Right forelimb (tissue), 1 donor: ENCODE measurements around the gene PRKCQ.

ENCODE experiments used
- DNase-seq: peaks from one replicate; pipeline ENCODE4 v3.0.0-alpha.2; 2018

The PRKCQ gene

DNA sequence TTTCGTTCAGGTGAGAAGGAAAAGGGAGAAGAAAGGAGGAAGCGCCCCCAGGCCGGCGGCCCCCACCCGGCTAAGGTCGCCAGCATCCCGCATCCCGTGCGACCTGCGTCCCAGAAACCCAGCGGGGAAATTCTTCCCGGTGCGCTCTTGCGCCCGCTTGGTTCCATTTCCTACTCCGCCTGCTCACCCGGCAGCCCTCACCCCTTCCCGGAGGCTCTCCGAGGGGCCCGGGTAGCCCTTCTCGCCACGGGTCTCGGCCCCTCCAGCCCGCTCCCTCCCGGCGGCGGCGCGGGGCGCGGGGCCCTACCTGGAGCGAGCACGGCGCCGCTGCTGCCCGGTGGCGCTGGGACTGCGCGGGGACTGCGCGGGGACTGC is at the start of gene PRKCQ:
Gene PRKCQ, minus strand, starts transcription at position 373 of the 375 bp plus-strand sequence. CDS start 65,141 bp downstream, outside the sequence.
- no peak for DNase-seq

DNA sequence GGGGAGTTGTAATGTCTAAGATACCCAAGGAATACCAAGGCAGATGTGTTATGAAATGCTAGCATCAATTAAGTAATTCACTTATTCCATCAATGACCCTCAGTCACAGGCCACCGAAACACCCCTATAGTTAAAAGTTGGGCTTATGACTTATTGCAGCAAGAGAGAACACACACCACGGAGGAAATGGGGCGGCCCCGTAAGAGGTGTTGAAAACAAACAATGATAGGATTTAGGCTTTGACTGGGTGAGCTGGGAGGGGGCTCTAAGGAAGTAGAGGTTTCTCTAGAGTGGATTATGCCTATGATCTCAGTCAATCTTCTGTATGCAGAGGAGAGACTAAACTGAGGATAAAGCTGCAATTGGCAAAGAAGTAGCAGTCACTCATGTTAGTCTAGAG is 45.4 kb upstream of the PRKCQ start:
- no peak for DNase-seq

DNA sequence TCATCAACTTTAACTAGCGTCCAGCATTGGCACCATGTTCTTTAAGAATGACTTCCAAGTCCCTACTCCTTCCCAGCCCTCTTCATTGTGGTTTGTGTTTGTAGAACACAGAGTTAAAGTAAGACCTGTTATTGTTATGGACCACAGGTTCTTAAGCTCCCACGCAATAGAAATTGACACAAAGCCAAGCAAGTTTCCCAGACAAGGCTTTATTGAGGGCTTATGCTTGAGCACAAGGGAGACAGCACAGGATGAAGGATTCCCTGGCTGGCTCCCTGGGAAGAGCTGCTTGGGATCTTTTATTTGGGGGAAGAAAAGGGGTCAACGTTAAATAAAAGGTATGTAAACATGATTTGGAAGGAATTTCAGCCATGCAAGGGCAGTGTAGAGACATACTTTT is 44.3 kb upstream of the PRKCQ start:
- no peak for DNase-seq

DNA sequence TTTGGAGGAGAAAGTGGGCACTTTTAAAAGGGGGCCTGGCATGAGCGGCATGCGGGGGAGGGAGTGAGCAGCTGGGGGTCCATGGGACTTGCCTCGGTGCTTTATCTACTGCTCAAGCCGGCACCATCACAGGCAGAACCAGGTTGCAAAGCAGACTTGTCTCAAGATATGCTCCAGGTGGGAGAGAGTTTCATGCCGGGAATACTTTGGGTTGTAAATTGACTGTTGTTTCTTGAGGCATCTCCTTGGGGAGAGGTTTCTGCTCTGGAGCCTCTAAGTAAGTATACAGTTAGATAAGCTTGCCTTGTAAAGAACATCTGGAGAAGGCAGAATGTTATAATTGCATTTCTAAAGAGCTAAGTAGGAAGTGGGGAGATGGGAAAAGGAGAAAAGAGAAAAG is 42.8 kb upstream of the PRKCQ start:
- no peak for DNase-seq

DNA sequence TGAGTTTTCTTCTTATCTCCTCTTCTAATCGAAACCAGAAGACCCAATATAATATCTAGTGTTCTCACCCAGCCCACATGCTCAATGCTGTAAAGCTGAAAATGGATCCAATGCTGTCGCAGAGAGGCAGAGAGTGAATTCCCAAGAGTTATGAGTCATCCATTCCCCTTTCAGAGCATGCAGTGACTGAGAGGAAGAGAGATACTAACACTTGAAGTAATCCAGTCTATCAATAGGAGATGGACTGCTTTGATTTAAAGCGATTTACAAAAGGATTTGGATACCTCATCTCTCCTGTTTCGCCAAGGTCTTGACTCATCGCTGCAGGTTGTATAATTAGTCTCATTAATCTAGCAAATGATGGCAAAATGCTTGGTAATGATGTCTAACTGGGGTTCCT is 41.5 kb upstream of the PRKCQ start:
- no peak for DNase-seq

DNA sequence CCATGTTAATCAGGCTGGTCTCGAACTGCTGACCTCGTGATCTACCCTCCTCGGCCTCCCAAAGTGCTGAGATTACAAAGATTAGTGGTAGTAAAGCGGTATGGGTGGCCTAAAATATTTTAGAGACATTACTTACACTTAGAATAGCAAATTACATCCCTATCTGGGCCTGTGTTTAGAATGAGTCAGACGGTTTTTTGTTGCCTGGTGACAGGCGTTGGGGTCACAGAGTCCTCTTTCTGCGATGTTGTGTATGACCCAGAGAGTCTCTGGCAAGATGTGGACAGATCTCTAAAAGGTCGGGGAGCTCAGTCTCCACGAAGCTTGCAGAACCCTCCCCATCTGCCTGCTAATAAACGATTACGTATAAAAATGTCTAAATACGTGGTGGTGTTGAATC is 39.6 kb upstream of the PRKCQ start:
- no peak for DNase-seq

DNA sequence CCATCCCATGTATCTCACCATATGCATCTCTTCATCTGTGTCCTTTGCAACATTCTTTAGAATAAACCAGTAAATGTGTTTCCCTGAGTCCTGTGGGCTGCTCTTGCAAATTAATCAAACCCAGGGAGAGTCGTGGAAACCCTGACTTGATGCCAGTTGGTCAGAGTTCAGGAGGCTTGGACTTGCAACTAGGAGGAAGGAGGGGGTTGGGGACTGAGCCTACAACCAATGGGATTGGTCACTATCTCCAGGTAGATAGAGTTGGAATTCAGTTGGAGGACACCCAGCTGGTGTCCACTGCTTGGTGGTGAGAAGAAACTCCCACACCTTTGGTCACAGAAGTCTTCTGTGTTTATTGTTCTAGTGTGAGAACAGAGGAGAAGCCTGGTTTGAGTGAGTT is 38.3 kb upstream of the PRKCQ start:
- DNase-seq: no peak

DNA sequence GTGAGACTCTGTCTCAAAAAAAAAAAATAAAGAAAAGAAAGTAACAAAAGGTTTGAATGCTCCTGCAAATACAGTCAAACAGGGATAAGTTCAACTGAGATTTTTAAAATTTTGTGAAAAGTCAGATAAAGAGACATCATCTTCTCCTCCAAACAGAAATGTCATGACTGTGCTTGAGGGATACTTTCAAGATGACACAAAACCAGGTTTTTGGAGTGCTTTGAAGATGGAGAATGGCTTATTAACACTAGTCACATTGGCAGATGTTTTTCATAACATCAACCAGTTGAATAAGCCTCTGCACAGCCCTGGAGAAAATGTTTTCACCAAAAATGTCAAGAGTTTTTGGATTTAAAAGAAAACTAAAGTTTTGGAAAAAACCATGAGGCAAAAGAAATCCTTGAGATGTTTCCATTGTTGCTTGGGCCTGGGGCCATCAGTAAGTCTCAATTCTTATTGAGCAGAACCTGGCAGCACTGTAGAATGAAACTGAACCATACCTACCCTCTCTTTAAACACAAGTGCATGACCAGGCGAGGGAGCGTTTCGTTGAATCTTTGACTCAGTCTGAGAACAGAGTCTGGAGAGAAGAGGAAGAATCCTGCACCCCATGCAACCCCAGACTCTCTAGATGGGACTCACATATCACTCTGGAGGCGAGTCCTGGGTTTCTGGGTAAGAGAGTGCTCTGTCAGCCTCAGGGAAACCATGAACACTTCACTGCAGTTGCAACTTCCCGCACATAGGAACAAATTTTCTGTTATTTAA is 37.4 kb upstream of the PRKCQ start:
- DNase-seq: no peak

DNA sequence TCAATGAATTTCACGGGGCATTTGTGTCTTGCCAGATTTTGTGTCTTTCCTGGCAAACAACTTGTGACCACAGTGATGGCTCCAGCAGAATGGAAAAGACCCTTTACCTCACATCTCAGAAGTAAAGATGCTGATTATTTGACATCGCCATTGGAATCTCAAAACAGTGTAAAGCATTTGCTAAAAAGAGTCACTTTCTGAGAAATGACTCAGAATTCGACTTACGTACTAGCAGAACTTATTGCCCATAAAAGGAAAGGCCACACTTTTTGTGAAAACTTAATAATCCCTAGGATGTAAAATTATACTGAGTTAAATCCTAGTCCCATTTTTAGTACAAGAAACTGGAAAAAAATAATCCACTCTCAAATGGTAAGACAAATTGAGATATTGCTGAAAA is 35.9 kb upstream of the PRKCQ start:
- DNase-seq: no peak

DNA sequence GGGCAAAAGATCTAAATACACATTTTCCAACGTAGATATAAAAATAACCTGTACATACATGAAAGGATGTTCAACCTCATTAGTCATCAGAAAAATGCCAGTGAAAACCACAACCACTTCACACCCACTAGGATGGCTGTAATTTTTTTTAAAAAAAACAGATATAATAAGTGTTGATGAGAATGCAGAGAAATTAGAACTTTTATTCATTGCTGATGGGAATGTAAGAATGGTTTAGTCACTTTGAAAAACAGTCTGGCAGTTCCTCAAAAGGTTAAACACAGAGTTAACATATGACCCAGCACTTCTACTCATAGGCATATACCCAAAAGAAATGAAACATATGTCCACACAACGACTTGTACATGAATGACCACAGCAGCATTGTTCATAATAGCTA is 32.3 kb upstream of the PRKCQ start:
- no peak for DNase-seq

DNA sequence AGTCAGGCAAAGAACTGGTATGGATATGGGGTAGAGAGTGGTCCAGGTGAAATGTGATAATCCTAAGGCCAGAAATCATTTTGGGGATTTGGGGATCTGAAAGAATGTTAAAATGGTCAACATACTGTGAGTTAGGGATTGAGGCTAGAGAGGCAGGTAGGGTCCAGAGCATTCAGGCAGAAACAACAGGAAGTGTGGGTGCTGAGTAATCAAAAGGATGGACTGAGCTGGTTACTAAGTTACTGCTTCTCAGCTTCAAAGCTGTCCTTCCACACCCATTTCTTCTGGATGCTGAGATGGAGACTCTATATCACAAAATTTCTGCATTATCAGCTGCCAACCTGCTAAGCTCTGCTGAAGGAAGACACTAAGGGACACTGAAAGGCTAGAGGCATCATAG is 30.6 kb upstream of the PRKCQ start:
- DNase-seq: no peak

DNA sequence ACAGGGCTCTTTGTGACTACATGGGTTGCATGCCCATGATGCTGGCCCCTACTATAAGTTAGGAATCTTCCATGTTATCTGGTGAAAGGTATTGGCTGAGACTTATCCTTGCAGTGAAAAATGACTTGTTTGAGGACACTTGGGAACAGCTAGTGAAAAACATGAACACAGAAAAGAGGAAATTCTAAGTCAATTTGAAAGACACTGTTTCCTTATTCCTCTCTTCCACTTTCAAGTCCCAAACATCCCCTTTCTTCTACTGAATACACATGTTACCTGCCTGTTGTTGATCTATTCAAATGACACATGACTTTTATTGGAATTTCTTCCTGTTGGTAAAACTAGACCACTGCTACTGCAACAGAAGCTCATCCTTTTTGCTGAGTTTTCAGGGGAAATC is 29.5 kb upstream of the PRKCQ start:
- no peak for DNase-seq

DNA sequence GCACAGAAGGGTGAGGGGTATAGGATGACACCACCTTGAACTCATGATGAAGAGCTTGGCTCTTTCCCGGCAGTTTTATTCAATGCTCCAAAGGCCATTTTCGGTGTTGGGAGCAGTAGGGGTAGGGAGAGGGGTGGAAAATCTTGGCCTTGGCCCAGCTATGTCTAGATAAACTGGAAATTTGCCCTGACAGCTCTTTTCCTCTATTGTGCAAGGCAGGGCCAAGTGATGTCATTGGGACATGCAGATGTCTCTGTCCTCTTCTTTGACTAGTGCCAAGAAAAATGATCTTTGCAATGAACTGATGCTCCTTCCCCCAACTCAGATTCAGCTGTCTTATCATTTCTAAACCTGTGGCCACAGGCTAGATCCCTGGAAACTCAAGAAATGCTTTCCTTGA is 27.7 kb upstream of the PRKCQ start:
- peak; percentile 49 for DNase-seq

DNA sequence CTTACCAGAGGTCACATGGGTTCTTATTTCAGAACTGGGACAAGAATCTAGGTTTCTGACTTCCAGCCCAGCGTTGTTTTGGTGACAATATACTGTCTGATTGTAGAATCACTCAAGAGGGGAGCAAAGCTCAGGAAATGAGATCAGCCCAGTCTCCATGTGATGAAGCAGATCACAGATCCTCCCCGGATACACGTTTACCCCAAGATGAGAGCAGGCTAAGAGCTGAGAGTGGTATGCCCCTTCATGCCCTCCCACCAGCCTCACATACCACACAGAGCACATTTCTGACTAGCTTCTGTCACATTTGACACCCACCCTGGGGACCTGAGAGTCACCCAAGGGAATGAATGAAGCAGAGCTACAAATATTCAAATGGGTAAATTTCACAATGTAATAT is 27.1 kb upstream of the PRKCQ start:
- no peak for DNase-seq

DNA sequence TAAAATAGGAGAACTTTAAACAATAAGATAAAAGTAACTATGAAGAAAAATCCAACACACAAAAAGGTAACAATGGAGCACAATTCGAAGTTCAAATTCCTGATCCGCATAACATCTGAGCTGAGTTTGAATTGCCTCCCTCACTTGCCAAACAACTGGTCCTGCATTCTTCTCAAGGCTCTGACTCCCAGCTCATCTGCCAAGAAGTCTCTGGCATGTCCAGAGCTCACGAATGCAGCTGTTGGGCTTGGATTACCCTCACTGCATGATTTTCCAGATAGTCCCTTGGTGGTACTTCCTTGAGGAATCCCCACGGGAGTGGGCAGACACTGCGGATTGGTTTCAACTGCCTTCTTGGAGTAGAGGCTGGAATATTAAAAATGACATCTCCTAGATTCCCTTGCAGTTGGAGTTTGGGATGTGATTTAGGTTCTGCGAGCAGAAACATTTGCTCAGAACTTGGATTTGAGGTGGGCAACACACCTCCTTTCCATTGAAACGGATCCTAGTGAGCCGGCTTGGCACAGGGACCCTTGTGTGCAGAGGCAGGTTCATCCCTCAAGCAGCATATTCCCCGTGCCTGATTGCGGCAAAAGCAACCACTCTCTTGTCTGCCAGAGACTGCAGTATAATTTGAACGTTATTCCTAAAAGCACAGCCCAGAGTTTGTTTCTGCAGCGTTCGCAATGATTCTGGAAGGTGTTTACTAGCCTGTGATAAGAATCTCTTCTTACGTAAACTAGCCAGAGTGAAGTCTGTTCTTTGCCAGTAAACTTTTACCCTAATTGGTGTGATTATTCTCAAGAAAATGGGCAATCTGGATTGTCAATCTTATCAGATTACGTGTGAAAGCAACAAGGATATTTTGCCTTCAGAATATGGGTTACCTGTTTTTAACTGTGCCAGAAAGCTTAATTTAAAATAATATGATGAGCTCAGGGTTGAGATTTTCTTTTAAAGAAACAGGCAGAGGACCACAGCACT is 23.4 kb upstream of the PRKCQ start:
- DNase-seq: no peak

DNA sequence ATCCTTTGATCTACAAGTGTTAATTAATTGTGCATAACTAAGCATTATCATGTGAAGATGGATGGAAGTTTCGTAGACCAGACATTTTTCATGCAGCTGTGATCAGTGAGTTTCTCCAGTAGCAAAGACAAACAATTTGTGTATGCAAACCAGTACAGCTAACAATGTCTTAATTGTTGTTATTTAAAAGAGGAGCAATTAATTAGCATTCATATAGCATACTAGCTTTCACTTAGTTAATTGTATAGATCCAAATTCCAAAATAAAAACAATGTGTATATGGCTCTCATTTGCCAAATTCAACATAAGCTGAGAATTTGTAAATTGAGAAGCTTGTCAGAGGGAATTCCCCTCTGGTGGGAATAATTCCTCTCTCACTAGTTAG is 22.6 kb upstream of the PRKCQ start:
- no peak for DNase-seq

DNA sequence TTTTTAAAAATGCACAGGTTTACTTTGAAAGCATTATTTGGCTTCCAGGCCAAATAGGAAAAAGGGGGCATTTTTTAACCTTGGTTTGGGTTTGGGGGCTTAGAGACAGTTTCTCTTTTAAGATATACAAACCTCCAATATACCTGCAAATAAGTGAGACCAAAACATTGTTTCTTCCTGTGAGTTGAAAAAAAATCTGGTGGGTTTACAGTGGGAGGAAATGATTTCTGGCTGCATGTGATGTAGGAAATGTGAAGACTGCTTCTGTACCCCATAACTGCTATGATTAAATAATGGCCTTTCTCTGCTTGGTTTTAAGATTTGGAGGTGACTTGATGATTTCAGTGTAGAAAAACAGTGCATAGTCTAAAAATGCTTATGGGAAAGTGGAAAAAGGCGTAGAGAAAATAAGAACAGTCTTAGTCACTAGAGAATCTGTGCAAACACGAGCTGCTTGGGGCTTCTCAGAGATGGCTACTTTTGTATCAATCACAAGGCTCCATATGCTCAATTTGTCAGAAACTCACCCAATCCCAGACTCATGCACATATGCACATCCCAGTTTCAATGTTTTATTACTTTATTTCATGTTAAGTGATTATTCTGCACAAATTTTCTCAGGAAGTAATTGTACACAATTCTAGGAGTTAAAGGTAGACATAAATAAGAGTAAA is 22.1 kb upstream of the PRKCQ start:
- no peak for DNase-seq

DNA sequence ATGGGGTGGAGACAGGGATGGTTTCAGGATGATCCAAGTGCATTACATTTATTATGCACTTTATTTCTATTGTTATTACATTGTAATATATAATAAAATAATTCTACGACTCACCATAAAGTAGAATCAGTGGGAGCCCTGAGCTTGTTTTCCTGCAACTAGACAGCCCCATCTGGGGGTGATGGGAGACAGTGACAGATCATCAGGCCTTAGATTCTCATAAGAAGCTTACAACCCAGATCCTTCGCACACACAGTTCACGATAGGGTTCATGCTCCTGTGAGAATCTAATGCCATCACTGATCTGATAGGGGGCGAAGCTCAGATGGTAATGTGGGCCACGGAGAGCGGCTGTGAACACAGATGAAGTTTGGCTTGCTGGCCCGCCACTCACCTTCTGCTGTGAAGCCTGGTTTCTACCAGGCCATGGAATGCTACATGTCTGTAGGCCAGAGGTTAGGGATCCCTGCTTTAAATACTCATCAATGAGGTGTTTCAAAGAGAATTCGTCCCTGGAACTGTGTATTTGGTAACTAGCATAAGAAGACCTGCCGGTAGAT is 21.2 kb upstream of the PRKCQ start:
- DNase-seq: no peak

DNA sequence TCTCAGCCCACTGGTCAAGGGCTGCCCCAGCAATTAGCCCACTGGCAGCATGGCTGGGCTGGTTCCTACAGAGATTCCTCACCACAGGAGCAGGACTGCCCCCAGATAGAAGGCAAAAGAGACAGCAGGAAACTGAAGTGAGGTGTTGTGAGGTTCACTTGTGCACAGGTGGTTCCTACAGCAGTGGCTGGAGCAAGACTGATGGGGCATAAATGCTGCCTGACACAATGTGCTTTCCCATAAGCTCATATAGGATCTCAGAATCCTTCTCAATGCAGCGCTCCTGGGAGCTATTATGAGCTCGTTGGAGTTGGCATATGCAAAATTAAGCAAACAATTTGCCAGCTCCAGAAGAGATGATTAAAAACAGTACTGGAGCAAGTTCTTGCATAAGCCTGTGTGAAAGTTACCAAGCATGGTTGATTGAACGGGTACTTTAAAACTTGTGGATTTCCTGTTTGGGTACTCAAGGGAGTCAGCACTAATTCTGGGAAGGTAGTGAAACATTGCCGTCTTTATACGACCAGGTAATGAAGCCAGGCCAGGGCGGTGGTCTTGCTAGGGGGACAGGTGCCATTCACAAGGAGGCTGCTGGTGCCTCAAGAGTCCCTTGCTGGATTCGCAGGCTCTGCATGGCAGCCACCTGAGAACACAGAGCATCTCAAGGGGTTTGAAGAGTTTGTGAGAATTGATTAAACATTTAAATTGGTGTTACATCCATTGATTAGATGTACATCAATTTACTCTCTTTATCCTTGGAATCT is 20.3 kb upstream of the PRKCQ start:
- DNase-seq: no peak

DNA sequence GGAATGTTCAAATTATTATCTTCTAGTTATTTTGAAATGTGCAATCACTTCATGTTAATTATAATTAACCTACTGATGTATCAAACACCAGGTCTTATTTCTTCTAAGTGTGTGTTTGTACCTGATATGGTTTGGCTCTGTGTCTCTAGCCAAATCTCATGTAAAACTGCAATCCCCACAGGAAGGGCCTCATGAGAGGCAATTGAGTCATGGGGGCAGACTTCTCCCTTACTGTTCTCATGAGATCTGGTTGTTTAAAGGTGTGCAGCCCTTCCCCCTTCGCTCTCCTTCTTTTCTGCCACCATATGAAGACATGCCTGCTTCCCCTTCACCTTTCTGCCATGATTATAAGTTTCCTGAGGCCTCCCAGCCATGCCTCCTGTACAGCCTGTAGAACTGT is 18.6 kb upstream of the PRKCQ start:
- DNase-seq: no peak

DNA sequence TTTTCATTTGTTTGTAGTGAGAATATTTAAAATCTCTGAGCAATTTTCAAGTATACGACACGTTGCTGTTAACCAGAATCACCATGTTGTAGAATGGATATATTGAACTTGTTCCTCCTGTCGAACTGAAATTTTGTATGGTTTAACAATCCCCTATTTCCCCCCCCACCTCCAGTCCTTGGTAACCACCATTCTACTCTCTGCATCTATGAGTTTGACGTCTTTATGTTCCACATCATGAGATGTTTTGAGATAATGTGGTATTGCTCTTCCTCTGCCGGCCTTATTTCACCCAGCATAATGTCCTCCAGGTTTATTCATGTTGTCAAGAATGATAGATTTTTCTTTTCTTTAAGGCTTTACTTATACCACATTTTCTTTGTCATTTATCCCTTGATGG is 17.4 kb upstream of the PRKCQ start:
- DNase-seq: no peak

DNA sequence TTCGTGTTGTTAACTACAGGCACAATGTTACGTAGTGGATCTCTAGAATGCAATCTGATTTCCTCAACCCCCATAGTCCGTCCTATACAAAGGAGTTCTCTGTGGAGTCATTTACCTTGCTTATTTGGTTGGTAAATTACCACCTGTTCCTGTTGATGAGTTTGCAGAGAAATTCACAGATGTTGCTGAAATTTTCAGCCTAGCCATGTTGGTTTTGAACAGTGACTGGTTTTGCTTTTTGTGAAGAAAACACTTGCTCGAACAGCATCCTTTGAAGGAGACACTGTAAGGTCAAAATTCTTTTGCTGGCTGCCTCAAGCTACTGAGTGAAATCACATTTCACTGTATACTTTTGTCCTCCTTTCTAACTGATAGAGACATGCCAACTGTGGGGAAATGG is 15.4 kb upstream of the PRKCQ start:
- no peak for DNase-seq

DNA sequence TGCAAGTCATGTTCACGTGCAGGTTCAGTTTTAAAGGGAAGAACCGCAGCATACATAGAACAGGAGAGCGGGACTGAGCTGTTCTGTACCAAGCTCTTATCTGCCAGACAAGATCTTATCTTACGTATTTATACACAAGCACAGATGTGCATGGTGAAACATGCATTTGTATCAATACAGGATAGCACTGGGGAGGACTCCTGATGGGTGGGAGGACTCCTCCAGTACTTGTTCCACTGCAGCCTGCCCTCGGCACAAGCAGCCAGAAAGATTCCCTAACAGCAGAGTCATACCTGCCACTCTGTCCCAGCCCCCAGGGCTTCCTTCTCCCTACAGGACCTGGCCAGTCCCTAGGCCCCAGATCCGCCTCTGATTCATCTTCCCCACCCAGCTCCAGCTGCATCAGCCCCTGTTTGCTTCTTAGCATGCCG is 13.2 kb upstream of the PRKCQ start:
- DNase-seq: no peak
